GM12873 (cell line): ENCODE results near the gene FAM47B.

Experiments used
- TF ChIP-seq, protein P1 (sequence below): IDR thresholded peaks from 2 replicates; pipeline ENCODE4 v1.5.1; 2012; ENCODE audit warnings: low read depth, mild to moderate bottlenecking, moderate library complexity, low read length, control low read depth; ENCODE audit not compliant: insufficient read depth; ENCODE audit errors: missing control alignments

FAM47B gene

GRCh38 chrX:34978171-34978570 is 35.6 kb downstream of the FAM47B start:
- TF ChIP-seq, protein P1, sequence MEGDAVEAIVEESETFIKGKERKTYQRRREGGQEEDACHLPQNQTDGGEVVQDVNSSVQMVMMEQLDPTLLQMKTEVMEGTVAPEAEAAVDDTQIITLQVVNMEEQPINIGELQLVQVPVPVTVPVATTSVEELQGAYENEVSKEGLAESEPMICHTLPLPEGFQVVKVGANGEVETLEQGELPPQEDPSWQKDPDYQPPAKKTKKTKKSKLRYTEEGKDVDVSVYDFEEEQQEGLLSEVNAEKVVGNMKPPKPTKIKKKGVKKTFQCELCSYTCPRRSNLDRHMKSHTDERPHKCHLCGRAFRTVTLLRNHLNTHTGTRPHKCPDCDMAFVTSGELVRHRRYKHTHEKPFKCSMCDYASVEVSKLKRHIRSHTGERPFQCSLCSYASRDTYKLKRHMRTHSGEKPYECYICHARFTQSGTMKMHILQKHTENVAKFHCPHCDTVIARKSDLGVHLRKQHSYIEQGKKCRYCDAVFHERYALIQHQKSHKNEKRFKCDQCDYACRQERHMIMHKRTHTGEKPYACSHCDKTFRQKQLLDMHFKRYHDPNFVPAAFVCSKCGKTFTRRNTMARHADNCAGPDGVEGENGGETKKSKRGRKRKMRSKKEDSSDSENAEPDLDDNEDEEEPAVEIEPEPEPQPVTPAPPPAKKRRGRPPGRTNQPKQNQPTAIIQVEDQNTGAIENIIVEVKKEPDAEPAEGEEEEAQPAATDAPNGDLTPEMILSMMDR = no peak

GRCh38 chrX:34987646-34988045 is 45.0 kb downstream of the FAM47B start:
- TF ChIP-seq, protein P1 = no peak
